ENCODE measurements around the gene PAIP2B. TPM values are rescaled to one million over a fixed set of nuclear protein-coding genes. Genes with fewer than 3 reads are reported as not detected.
"Not testable (repeated sequence)": the region's sequence is repeated elsewhere in the genome, so short reads cannot be mapped to it uniquely, and the experiment has no call there.

PAIP2B gene
- 0.29 TPM for polyA plus RNA-seq (2013, experiment 1 of 2; ENCODE audit: insufficient read length)
- 0.42 TPM for polyA plus RNA-seq (2013, experiment 2 of 2; ENCODE audit: insufficient read length)

- DNase-seq = peak; percentile 98
These were observed at the start of gene PAIP2B for GRCh38 chr2:71226965-71227560. Gene PAIP2B (minus strand): TSS chr2:71227103. CDS start chr2:71202589, 24,514 bp downstream.

- DNase-seq = no peak
These were observed 49.0 kb upstream of the PAIP2B start for GRCh38 chr2:71275939-71276310.

GRCh38 chr2:71269511-71270090 lies 42.7 kb upstream of the PAIP2B start:
- no peak for DNase-seq

- no peak for DNase-seq
These were observed 36.5 kb upstream of the PAIP2B start for GRCh38 chr2:71263386-71263785.

- no peak for DNase-seq
These were observed 34.6 kb upstream of the PAIP2B start for GRCh38 chr2:71261534-71261933.

- DNase-seq = no peak
These were observed 29.5 kb upstream of the PAIP2B start for GRCh38 chr2:71256421-71256820.

GRCh38 chr2:71254776-71255175 lies 27.9 kb upstream of the PAIP2B start:
- no peak for DNase-seq

GRCh38 chr2:71254078-71254477 lies 27.2 kb upstream of the PAIP2B start:
- no peak for DNase-seq

- peak; percentile 1 for DNase-seq
These were observed 26.6 kb upstream of the PAIP2B start for GRCh38 chr2:71253476-71253875.

GRCh38 chr2:71252862-71253261 lies 26.0 kb upstream of the PAIP2B start:
- DNase-seq = no peak

- DNase-seq = no peak
These were observed 24.0 kb upstream of the PAIP2B start for GRCh38 chr2:71250935-71251334.

- DNase-seq = no peak
These were observed 17.4 kb upstream of the PAIP2B start for GRCh38 chr2:71244302-71244660.

- DNase-seq = no peak
These were observed 16.9 kb upstream of the PAIP2B start for GRCh38 chr2:71243634-71244301.

GRCh38 chr2:71240794-71241193 lies 13.9 kb upstream of the PAIP2B start:
- DNase-seq = no peak

- DNase-seq = no peak
These were observed 11.2 kb upstream of the PAIP2B start for GRCh38 chr2:71238089-71238488.

- no peak for DNase-seq
These were observed 9.2 kb upstream of the PAIP2B start for GRCh38 chr2:71235930-71236587.

GRCh38 chr2:71233072-71233471 lies 6.2 kb upstream of the PAIP2B start:
- DNase-seq = not testable (repeated sequence)

GRCh38 chr2:71226096-71226964 lies 573 bp downstream of the PAIP2B start:
- DNase-seq = no peak

- DNase-seq = no peak
These were observed 2.0 kb downstream of the PAIP2B start for GRCh38 chr2:71224935-71225334.

- DNase-seq = no peak
These were observed 2.4 kb downstream of the PAIP2B start for GRCh38 chr2:71224457-71224856.

GRCh38 chr2:71223767-71224333 lies 3.1 kb downstream of the PAIP2B start:
- DNase-seq = peak; percentile 27

- no peak for DNase-seq
These were observed 6.2 kb downstream of the PAIP2B start for GRCh38 chr2:71220743-71221142.
